Cortex of kidney (tissue), 1 donor: ENCODE measurements around the gene NUPR2.
"Not testable (repeated sequence)": the region's sequence is repeated elsewhere in the genome, so short reads cannot be mapped to it uniquely, and the experiment has no call there.

ENCODE experiments used
- DNase-seq: peaks from one replicate; lab custom pipeline; 2025; lab: John Stamatoyannopoulos, UW

Gene NUPR2

GRCh38 chr7:56086761-56087160 lies 29.5 kb downstream of the NUPR2 start:
- no peak for DNase-seq

GRCh38 chr7:56083150-56083785 lies 32.9 kb downstream of the NUPR2 start:
- no peak for DNase-seq

- DNase-seq: no peak
Measured at GRCh38 chr7:56081626-56082340, 34.4 kb downstream of the NUPR2 start.

- not testable (repeated sequence) for DNase-seq
Measured at GRCh38 chr7:56080726-56081435, 35.3 kb downstream of the NUPR2 start.

- no peak for DNase-seq
Measured at GRCh38 chr7:56079450-56080185, 36.6 kb downstream of the NUPR2 start.

- DNase-seq: no peak
Measured at GRCh38 chr7:56078196-56078595, 38.0 kb downstream of the NUPR2 start.

GRCh38 chr7:56077681-56078080 lies 38.5 kb downstream of the NUPR2 start:
- DNase-seq: no peak

- DNase-seq: no peak
Measured at GRCh38 chr7:56074371-56074791, 41.8 kb downstream of the NUPR2 start.

- not testable (repeated sequence) for DNase-seq
Measured at GRCh38 chr7:56066376-56066775, 49.8 kb downstream of the NUPR2 start.
